Ishikawa (cell line): ENCODE measurements around the gene TIFAB.

Experiments used
- CEBPB ChIP-seq: IDR thresholded peaks from 2 replicates; pipeline ENCODE4 v1.6.1; 2012
- CREB1 ChIP-seq: IDR thresholded peaks from 2 replicates; pipeline ENCODE4 v1.6.1; 2012; ENCODE audit warnings: low read depth
- EGR1 ChIP-seq: IDR thresholded peaks from 2 replicates; pipeline ENCODE4 v1.6.1; 2012
- EP300 ChIP-seq: IDR thresholded peaks from 2 replicates; pipeline ENCODE4 v1.6.1; 2012; ENCODE audit warnings: borderline replicate concordance
- FOXM1 ChIP-seq: IDR thresholded peaks from 2 replicates; pipeline ENCODE4 v1.6.1; 2012; ENCODE audit warnings: low read depth, borderline replicate concordance
- NFIC ChIP-seq: IDR thresholded peaks from 2 replicates; pipeline ENCODE4 v1.6.1; 2012
- RAD21 ChIP-seq: IDR thresholded peaks from 2 replicates; pipeline ENCODE4 v1.6.1; 2012; ENCODE audit warnings: low read depth
- TAF1 ChIP-seq: IDR thresholded peaks from 2 replicates; pipeline ENCODE4 v1.6.1; 2012; ENCODE audit warnings: low read depth, mild to moderate bottlenecking
- TCF12 ChIP-seq: IDR thresholded peaks from 2 replicates; pipeline ENCODE4 v1.6.1; 2012; ENCODE audit warnings: low read depth
- TEAD4 ChIP-seq: IDR thresholded peaks from 2 replicates; pipeline ENCODE4 v1.6.1; 2012
- YY1 ChIP-seq: IDR thresholded peaks from 2 replicates; pipeline ENCODE4 v1.6.1; 2012; ENCODE audit warnings: low read depth
- ZBTB7A ChIP-seq: IDR thresholded peaks from 2 replicates; pipeline ENCODE4 v1.6.1; 2012; ENCODE audit warnings: low read depth
- TF ChIP-seq, protein P1 (sequence below): IDR thresholded peaks from 2 replicates; pipeline ENCODE4 v1.6.1; 2012
- TF ChIP-seq, protein P2 (sequence below): IDR thresholded peaks from 2 replicates; pipeline ENCODE4 v1.6.1; 2012; ENCODE audit warnings: low read depth, mild to moderate bottlenecking
- TF ChIP-seq, protein P3 (sequence below): IDR thresholded peaks from 2 replicates; pipeline ENCODE4 v1.6.1; 2012

TIFAB gene

GRCh38 chr5:135434591-135435466 is 17.3 kb downstream of the TIFAB start:
- TF ChIP-seq FOXM1 (no peak), CEBPB (no peak), TEAD4 (no peak), YY1 (no peak), TCF12 (no peak), EP300 (no peak), CREB1 (no peak), ZBTB7A (no peak), EGR1 (no peak), TAF1 (no peak), NFIC (no peak), RAD21 (no peak)
- TF ChIP-seq, protein P1, sequence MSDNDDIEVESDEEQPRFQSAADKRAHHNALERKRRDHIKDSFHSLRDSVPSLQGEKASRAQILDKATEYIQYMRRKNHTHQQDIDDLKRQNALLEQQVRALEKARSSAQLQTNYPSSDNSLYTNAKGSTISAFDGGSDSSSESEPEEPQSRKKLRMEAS = no peak
- TF ChIP-seq, protein P2, sequence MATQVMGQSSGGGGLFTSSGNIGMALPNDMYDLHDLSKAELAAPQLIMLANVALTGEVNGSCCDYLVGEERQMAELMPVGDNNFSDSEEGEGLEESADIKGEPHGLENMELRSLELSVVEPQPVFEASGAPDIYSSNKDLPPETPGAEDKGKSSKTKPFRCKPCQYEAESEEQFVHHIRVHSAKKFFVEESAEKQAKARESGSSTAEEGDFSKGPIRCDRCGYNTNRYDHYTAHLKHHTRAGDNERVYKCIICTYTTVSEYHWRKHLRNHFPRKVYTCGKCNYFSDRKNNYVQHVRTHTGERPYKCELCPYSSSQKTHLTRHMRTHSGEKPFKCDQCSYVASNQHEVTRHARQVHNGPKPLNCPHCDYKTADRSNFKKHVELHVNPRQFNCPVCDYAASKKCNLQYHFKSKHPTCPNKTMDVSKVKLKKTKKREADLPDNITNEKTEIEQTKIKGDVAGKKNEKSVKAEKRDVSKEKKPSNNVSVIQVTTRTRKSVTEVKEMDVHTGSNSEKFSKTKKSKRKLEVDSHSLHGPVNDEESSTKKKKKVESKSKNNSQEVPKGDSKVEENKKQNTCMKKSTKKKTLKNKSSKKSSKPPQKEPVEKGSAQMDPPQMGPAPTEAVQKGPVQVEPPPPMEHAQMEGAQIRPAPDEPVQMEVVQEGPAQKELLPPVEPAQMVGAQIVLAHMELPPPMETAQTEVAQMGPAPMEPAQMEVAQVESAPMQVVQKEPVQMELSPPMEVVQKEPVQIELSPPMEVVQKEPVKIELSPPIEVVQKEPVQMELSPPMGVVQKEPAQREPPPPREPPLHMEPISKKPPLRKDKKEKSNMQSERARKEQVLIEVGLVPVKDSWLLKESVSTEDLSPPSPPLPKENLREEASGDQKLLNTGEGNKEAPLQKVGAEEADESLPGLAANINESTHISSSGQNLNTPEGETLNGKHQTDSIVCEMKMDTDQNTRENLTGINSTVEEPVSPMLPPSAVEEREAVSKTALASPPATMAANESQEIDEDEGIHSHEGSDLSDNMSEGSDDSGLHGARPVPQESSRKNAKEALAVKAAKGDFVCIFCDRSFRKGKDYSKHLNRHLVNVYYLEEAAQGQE = no peak
- TF ChIP-seq, protein P3, sequence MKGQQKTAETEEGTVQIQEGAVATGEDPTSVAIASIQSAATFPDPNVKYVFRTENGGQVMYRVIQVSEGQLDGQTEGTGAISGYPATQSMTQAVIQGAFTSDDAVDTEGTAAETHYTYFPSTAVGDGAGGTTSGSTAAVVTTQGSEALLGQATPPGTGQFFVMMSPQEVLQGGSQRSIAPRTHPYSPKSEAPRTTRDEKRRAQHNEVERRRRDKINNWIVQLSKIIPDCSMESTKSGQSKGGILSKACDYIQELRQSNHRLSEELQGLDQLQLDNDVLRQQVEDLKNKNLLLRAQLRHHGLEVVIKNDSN = no peak

- no peak for TF ChIP-seq YY1
- TF ChIP-seq EGR1 = no peak
- TF ChIP-seq ZBTB7A = no peak
- TF ChIP-seq, protein P3 = no peak
- TF ChIP-seq, protein P2 = no peak
- TF ChIP-seq TEAD4 = no peak
- TF ChIP-seq CREB1 = no peak
- no peak for TF ChIP-seq RAD21
- no peak for TF ChIP-seq NFIC
- no peak for TF ChIP-seq TAF1
- TF ChIP-seq, protein P1 = no peak
- TF ChIP-seq EP300 = no peak
- no peak for TF ChIP-seq CEBPB
- TF ChIP-seq FOXM1 = no peak
- TF ChIP-seq TCF12 = no peak
Observed at GRCh38 chr5:135433681-135434426, 18.3 kb downstream of the TIFAB start.

GRCh38 chr5:135432113-135432512 is 20.0 kb downstream of the TIFAB start:
- TF ChIP-seq YY1 (no peak), CEBPB (no peak), EGR1 (no peak), TAF1 (no peak), FOXM1 (no peak), NFIC (no peak), TEAD4 (no peak), ZBTB7A (no peak), RAD21 (no peak), TCF12 (no peak), EP300 (no peak), CREB1 (no peak)
- TF ChIP-seq, protein P3 = no peak
- TF ChIP-seq, protein P1 = no peak
- TF ChIP-seq, protein P2 = no peak
